Measurements from ENCODE around the gene IZUMO1R.

- TF ChIP-seq, protein P1, sequence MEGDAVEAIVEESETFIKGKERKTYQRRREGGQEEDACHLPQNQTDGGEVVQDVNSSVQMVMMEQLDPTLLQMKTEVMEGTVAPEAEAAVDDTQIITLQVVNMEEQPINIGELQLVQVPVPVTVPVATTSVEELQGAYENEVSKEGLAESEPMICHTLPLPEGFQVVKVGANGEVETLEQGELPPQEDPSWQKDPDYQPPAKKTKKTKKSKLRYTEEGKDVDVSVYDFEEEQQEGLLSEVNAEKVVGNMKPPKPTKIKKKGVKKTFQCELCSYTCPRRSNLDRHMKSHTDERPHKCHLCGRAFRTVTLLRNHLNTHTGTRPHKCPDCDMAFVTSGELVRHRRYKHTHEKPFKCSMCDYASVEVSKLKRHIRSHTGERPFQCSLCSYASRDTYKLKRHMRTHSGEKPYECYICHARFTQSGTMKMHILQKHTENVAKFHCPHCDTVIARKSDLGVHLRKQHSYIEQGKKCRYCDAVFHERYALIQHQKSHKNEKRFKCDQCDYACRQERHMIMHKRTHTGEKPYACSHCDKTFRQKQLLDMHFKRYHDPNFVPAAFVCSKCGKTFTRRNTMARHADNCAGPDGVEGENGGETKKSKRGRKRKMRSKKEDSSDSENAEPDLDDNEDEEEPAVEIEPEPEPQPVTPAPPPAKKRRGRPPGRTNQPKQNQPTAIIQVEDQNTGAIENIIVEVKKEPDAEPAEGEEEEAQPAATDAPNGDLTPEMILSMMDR (conservative IDR thresholded peaks at IDR 0.05), result no peak
- TF ChIP-seq EZH2 (IDR thresholded peaks at IDR 0.05; ENCODE audit: low read depth), result no peak
Observed at GRCh38 chr11:94330789-94331188, 26.4 kb downstream of the IZUMO1R start.
